Liver (tissue), 9 donors: ENCODE results near the gene FOXD2. TPM values are rescaled to one million over a fixed set of nuclear protein-coding genes. Genes with fewer than 3 reads are reported as not detected.
A peak's percentile ranks its signal among the peaks of the same experiment; 100 is the strongest.

Experiments used
- DNase-seq: peaks from one replicate; pipeline ENCODE4 v3.0.0-alpha.2; 2017; ENCODE audit warnings: low spot score
- H3K27ac ChIP-seq, 2 donors: one replicate each; pipeline ENCODE4 v1.7.0; 2013; ENCODE audit warnings: inconsistent platforms in 2 of 2, low read length in 2 of 2, control low read depth in 1 of 2, low read depth in 1 of 2, mild to moderate bottlenecking in 1 of 2
- H3K27me3 ChIP-seq, 4 donors: one replicate each; pipeline versions ENCODE4 v1.6.1 to v1.7.0; 2013; ENCODE audit warnings: low read length in 3 of 4, inconsistent platforms in 1 of 4, mild to moderate bottlenecking in 1 of 4, moderate library complexity in 1 of 4; ENCODE audit not compliant: control insufficient read depth in 4 of 4, insufficient read depth in 4 of 4
- H3K36me3 ChIP-seq, 4 donors: one replicate each; pipeline versions ENCODE4 v1.6.1 to v1.7.0; 2013; ENCODE audit warnings: low read length in 3 of 4, mild to moderate bottlenecking in 3 of 4, low read depth in 1 of 4, moderate library complexity in 1 of 4; ENCODE audit not compliant: control insufficient read depth in 4 of 4, insufficient read depth in 3 of 4
- H3K4me1 ChIP-seq, 4 donors: one replicate each; pipeline versions ENCODE4 v1.6.1 to v1.7.0; 2013; ENCODE audit warnings: low read length in 3 of 4, mild to moderate bottlenecking in 3 of 4, moderate library complexity in 1 of 4; ENCODE audit not compliant: control insufficient read depth in 4 of 4, insufficient read depth in 4 of 4
- H3K4me3 ChIP-seq, 3 donors: one replicate each; pipeline versions ENCODE4 v1.6.1 to v1.7.0; 2013; ENCODE audit warnings: low read length in 3 of 3, control low read depth in 1 of 3, low read depth in 1 of 3, mild to moderate bottlenecking in 1 of 3
- H3K9ac ChIP-seq, 2 donors: one replicate each; pipeline ENCODE4 v1.7.0; 2013; ENCODE audit warnings: low read length in 2 of 2, mild to moderate bottlenecking in 2 of 2, moderate library complexity in 2 of 2, control low read depth in 1 of 2, low read depth in 1 of 2
- H3K9me3 ChIP-seq, 4 donors: one replicate each; pipeline versions ENCODE4 v1.6.1 to v1.7.0; 2013; ENCODE audit warnings: low read length in 3 of 4; ENCODE audit not compliant: control insufficient read depth in 4 of 4
- ATF3 ChIP-seq: IDR thresholded peaks from 2 replicates; pipeline ENCODE4 v1.6.1; 2016; ENCODE audit warnings: antibody characterized with exemption
- CTCF ChIP-seq: fragments of 150-350 bp; IDR thresholded peaks from 2 replicates; pipeline ENCODE4 v1.5.1; 2017; ENCODE audit warnings: improper control_type of control experiment, low read depth, low read length; ENCODE audit not compliant: missing input control
- FOXA1 ChIP-seq: IDR thresholded peaks from 2 replicates; pipeline ENCODE4 v1.6.1; 2016; ENCODE audit warnings: antibody characterized with exemption
- HNF4A ChIP-seq, 2 donors: conservative IDR thresholded peaks; 2 replicates each; pipeline ENCODE4 v1.6.1; 2016; ENCODE audit warnings: antibody characterized with exemption in 2 of 2, mild to moderate bottlenecking in 2 of 2
- JUND ChIP-seq, 2 donors: IDR thresholded peaks; 2 replicates each; pipeline ENCODE4 v1.6.1; 2016; ENCODE audit warnings: antibody characterized with exemption in 2 of 2
- NR2F2 ChIP-seq: IDR thresholded peaks from 2 replicates; pipeline ENCODE4 v1.6.1; 2016; ENCODE audit warnings: antibody characterized with exemption
- RAD21 ChIP-seq, 2 donors: IDR thresholded peaks; 2 replicates each; pipeline ENCODE4 v1.6.1; 2016; ENCODE audit warnings: antibody characterized with exemption in 2 of 2, mild to moderate bottlenecking in 2 of 2
- REST ChIP-seq: IDR thresholded peaks from 2 replicates; pipeline ENCODE4 v1.6.1; 2016; ENCODE audit warnings: antibody characterized with exemption, mild to moderate bottlenecking
- RXRA ChIP-seq, 2 donors: IDR thresholded peaks; 2 replicates each; pipeline ENCODE4 v1.6.1; 2017 to 2018; ENCODE audit warnings: antibody characterized with exemption in 2 of 2, mild to moderate bottlenecking in 1 of 2
- SP1 ChIP-seq: IDR thresholded peaks from 2 replicates; pipeline ENCODE4 v1.6.1; 2018; ENCODE audit warnings: antibody characterized with exemption, mild to moderate bottlenecking
- TAF1 ChIP-seq: conservative IDR thresholded peaks from 2 replicates; pipeline ENCODE4 v1.6.1; 2016; ENCODE audit warnings: antibody characterized with exemption, mild to moderate bottlenecking
- YY1 ChIP-seq: IDR thresholded peaks from 2 replicates; pipeline ENCODE4 v1.6.1; 2016; ENCODE audit warnings: antibody characterized with exemption, mild to moderate bottlenecking
- WGBS: extraction: QIAGEN DNeasy Blood & Tissue Kit; methylation state at CpG from one replicate; pipeline ENCODE4 v1.1.7; 2013; 5-methylcytosine and 5-hydroxymethylcytosine counted together
- polyA plus RNA-seq, 2 donors: library from polyadenylated mRNA; stranded (reverse) in 1 of 2; unstranded in 1 of 2; fragments of 200-250 nt in 1 of 2; fragments of >200 nt in 1 of 2; fragmentation: Nextera tagmentation in 1 of 2; extraction: Ambion mirVana in 1 of 2; gene quantifications; one replicate each; pipeline versions ENCODE4 v1.2.1 to v1.2.3, GENCODE V29; 2013 to 2015
- total RNA-seq, 2 donors: library from RNA; depleted of rRNA; stranded (reverse); fragments of >200 nt; gene quantifications; one replicate each; pipeline ENCODE4 v1.2.3, GENCODE V29; 2014
- donor health status: healthy.
- donor health status: healthy.
- donor health status: healthy.
- donor health status: healthy.
- donor health status: healthy.

Gene FOXD2
- total and polyA plus RNA-seq, 4 donors: 0.05 to 0.17 (median 0.08) TPM; not detected in 1

- H3K9ac ChIP-seq: no peak overlapping the region
- no peaks in the 10 kb centered on the region for H3K36me3 ChIP-seq
- no peaks in the 10 kb centered on the region for H3K27me3 ChIP-seq
- H3K4me3 ChIP-seq: no peak overlapping the region
- H3K4me1 ChIP-seq: peaks cover 11 to 40% (median 35%) of the 10 kb centered on the region in 4 donors
- no peak for DNase-seq
- H3K9me3 ChIP-seq: no peaks in the 10 kb centered on the region
- 49% methylated on average over 6 of the region's 6 CpGs for WGBS
- no peak overlapping the region for H3K27ac ChIP-seq
- TF ChIP-seq JUND (IDR thresholded peaks at IDR 0.05): peak in 1 of 2 donors; percentile 39
- TF ChIP-seq REST: no peak
- TF ChIP-seq NR2F2: peak; percentile 61
- no peak for TF ChIP-seq TAF1
- peak; percentile 55 to 73 for TF ChIP-seq HNF4A (conservative IDR thresholded peaks at IDR 0.05)
- TF ChIP-seq RXRA (IDR thresholded peaks at IDR 0.05): peak; percentile 71 to 88
Measured at GRCh38 chr1:47479664-47480063, 41.8 kb downstream of the FOXD2 start.

- Histone ChIP-seq H3K4me3 (no peak overlapping the region), H3K9me3 (no peaks in the 10 kb centered on the region), H3K36me3 (no peaks in the 10 kb centered on the region), H3K9ac (no peak overlapping the region), H3K27ac (no peak overlapping the region), H3K4me1 (peaks cover 8 to 35% (median 32%) of the 10 kb centered on the region in 4 donors), H3K27me3 (no peaks in the 10 kb centered on the region)
- 93% methylated on average over 3 of the region's 3 CpGs for WGBS
- no peak for DNase-seq
- TF ChIP-seq RAD21 (IDR thresholded peaks at IDR 0.05): no peak
Measured at GRCh38 chr1:47481936-47482335, 44.1 kb downstream of the FOXD2 start.

- Histone ChIP-seq H3K9ac (no peak overlapping the region), H3K4me1 (peaks cover 5 to 27% (median 24%) of the 10 kb centered on the region in 4 donors), H3K9me3 (no peaks in the 10 kb centered on the region), H3K27ac (no peak overlapping the region), H3K36me3 (no peaks in the 10 kb centered on the region), H3K4me3 (no peak overlapping the region), H3K27me3 (no peaks in the 10 kb centered on the region)
- DNase-seq: no peak
- no peak for TF ChIP-seq JUND (IDR thresholded peaks at IDR 0.05)
- no peak for TF ChIP-seq NR2F2
- TF ChIP-seq SP1: no peak
- no peak for TF ChIP-seq CTCF
- no peak for TF ChIP-seq FOXA1
- TF ChIP-seq YY1: no peak
- no peak for TF ChIP-seq ATF3
- no peak for TF ChIP-seq HNF4A (conservative IDR thresholded peaks at IDR 0.05)
- 70% methylated on average over 1 of the region's 1 CpG for WGBS
Measured at GRCh38 chr1:47482786-47483185, 44.9 kb downstream of the FOXD2 start.
